H9 (cell line): ENCODE measurements around the gene SRPK2. TPM values are rescaled to one million over a fixed set of nuclear protein-coding genes. Genes with fewer than 3 reads are reported as not detected.
"Not testable (repeated sequence)": the region's sequence is repeated elsewhere in the genome, so short reads cannot be mapped to it uniquely, and the experiment has no call there.

ENCODE experiments used
- DNase-seq: peaks from one replicate; pipeline ENCODE4 v3.0.0-alpha.2; 2017
- H2AFZ ChIP-seq: one replicate; pipeline ENCODE4 v1.6.1; 2013; ENCODE audit warnings: mild to moderate bottlenecking, low read length, control low read depth, moderate library complexity
- H2AK5ac ChIP-seq: 2 replicates; pipeline ENCODE4 v1.6.1; 2013; ENCODE audit warnings: low read length, control low read depth, mixed read lengths; ENCODE audit not compliant: insufficient read length
- H2BK120ac ChIP-seq: one replicate; pipeline ENCODE4 v1.6.1; 2013; ENCODE audit warnings: low read depth, mild to moderate bottlenecking, low read length, control low read depth, inconsistent platforms; ENCODE audit not compliant: poor library complexity, severe bottlenecking
- H2BK12ac ChIP-seq: 2 replicates; pipeline ENCODE4 v1.6.1; 2013; ENCODE audit warnings: low read length, control low read depth, mixed read lengths, low read depth; ENCODE audit not compliant: insufficient read length
- H2BK15ac ChIP-seq: 2 replicates; pipeline ENCODE4 v1.6.1; 2013; ENCODE audit warnings: low read depth, low read length, control low read depth
- H2BK20ac ChIP-seq: one replicate; pipeline ENCODE4 v1.6.1; 2013; ENCODE audit warnings: low read depth, mild to moderate bottlenecking, low read length, control low read depth, inconsistent platforms; ENCODE audit not compliant: poor library complexity, severe bottlenecking
- H2BK5ac ChIP-seq: 2 replicates; pipeline ENCODE4 v1.6.1; 2013; ENCODE audit warnings: low read length, control low read depth, mixed read lengths; ENCODE audit not compliant: insufficient read length
- H3K14ac ChIP-seq: 2 replicates; pipeline ENCODE4 v1.6.1; 2013; ENCODE audit warnings: low read length, control low read depth; ENCODE audit not compliant: insufficient read depth
- H3K18ac ChIP-seq: 2 replicates; pipeline ENCODE4 v1.6.1; 2013; ENCODE audit warnings: low read depth, mild to moderate bottlenecking, mixed read lengths, low read length, control low read depth; ENCODE audit not compliant: insufficient read length
- H3K23ac ChIP-seq: 2 replicates; pipeline ENCODE4 v1.6.1; 2013; ENCODE audit warnings: low read length, control low read depth, mixed read lengths, low read depth; ENCODE audit not compliant: insufficient read length
- H3K23me2 ChIP-seq: 2 replicates; pipeline ENCODE4 v1.6.1; 2013; ENCODE audit warnings: low read depth, mild to moderate bottlenecking, mixed read lengths, low read length, control low read depth; ENCODE audit not compliant: insufficient read length, poor library complexity, severe bottlenecking
- H3K27ac ChIP-seq: 2 replicates; pipeline ENCODE4 v1.5.1; 2013; ENCODE audit warnings: low read length, control low read depth, mixed read lengths, low read depth; ENCODE audit not compliant: insufficient read length
- H3K27me3 ChIP-seq: 2 replicates; pipeline ENCODE4 v1.6.1; 2013; ENCODE audit warnings: low read length, control low read depth, inconsistent platforms; ENCODE audit not compliant: insufficient read depth
- H3K4ac ChIP-seq: 2 replicates; pipeline ENCODE4 v1.6.1; 2013; ENCODE audit warnings: low read depth, mild to moderate bottlenecking, control low read depth, inconsistent platforms, low read length, moderate library complexity
- H3K4me1 ChIP-seq: 2 replicates; pipeline ENCODE4 v1.6.1; 2013; ENCODE audit warnings: low read length, control low read depth, inconsistent platforms; ENCODE audit not compliant: insufficient read depth
- H3K4me2 ChIP-seq: 2 replicates; pipeline ENCODE4 v1.6.1; 2013; ENCODE audit warnings: low read length, control low read depth, mixed read lengths; ENCODE audit not compliant: insufficient read length, insufficient read depth
- H3K56ac ChIP-seq: 2 replicates; pipeline ENCODE4 v1.6.1; 2013; ENCODE audit warnings: low read depth, mild to moderate bottlenecking, mixed read lengths, low read length, control low read depth; ENCODE audit not compliant: insufficient read length
- H3K79me1 ChIP-seq: 2 replicates; pipeline ENCODE4 v1.6.1; 2013; ENCODE audit warnings: low read depth, mild to moderate bottlenecking, moderate library complexity, low read length, control low read depth, inconsistent platforms; ENCODE audit not compliant: insufficient read depth, poor library complexity, severe bottlenecking
- H3K79me2 ChIP-seq: 2 replicates; pipeline ENCODE4 v1.6.1; 2013; ENCODE audit warnings: low read length, control low read depth, inconsistent platforms; ENCODE audit not compliant: insufficient read depth
- H3K9ac ChIP-seq: 2 replicates; pipeline ENCODE4 v1.6.1; 2013; ENCODE audit warnings: low read length, control low read depth, mixed read lengths; ENCODE audit not compliant: insufficient read length; ENCODE audit errors: extremely low read depth
- H3K9me3 ChIP-seq: one replicate; pipeline ENCODE4 v1.6.1; 2013; ENCODE audit warnings: low read depth, low read length, inconsistent platforms; ENCODE audit not compliant: control insufficient read depth
- H3T11ph ChIP-seq: one replicate; pipeline ENCODE4 v1.6.1; 2013; ENCODE audit warnings: mild to moderate bottlenecking, low read length, control low read depth, inconsistent platforms
- H4K20me1 ChIP-seq: one replicate; pipeline ENCODE4 v1.6.1; 2013; ENCODE audit not compliant: control insufficient read depth, insufficient read length, insufficient read depth
- H4K5ac ChIP-seq: 2 replicates; pipeline ENCODE4 v1.6.1; 2013; ENCODE audit warnings: low read depth, mild to moderate bottlenecking, mixed read lengths, low read length, control low read depth; ENCODE audit not compliant: insufficient read length
- H4K8ac ChIP-seq: replicated peaks from 2 replicates; pipeline ENCODE4 v1.6.1; 2013; ENCODE audit warnings: low read length, control low read depth, mixed read lengths, low read depth; ENCODE audit not compliant: insufficient read length
- H4K91ac ChIP-seq: 2 replicates; pipeline ENCODE4 v1.6.1; 2013; ENCODE audit warnings: low read depth, mild to moderate bottlenecking, moderate library complexity, mixed read lengths, low read length, control low read depth; ENCODE audit not compliant: insufficient read length
- H3K27ac Mint-ChIP-seq, 3 experiments: 2 replicates in 2 of 3; 3 replicates in 1 of 3; pipeline ENCODE4 v1.8.0; 2020 to 2021; ENCODE audit warnings: mixed read lengths in 3 of 3, mild to moderate bottlenecking in 1 of 3, moderate library complexity in 1 of 3
- H3K27me3 Mint-ChIP-seq: 2 replicates; pipeline ENCODE4 v1.8.0; 2021; ENCODE audit warnings: low read depth, mild to moderate bottlenecking, moderate library complexity, mixed read lengths
- H3K36me3 Mint-ChIP-seq, 3 experiments: 2 replicates in 2 of 3; 3 replicates in 1 of 3; pipeline ENCODE4 v1.8.0; 2020 to 2021; ENCODE audit warnings: low read depth in 3 of 3, mixed read lengths in 3 of 3; ENCODE audit not compliant: insufficient read depth in 1 of 3
- H3K4me1 Mint-ChIP-seq, 2 experiments: 2 replicates each; pipeline ENCODE4 v1.8.0; 2020; ENCODE audit warnings: mixed read lengths in 2 of 2
- H3K4me3 Mint-ChIP-seq, 2 experiments: 2 replicates in 1 of 2; 3 replicates in 1 of 2; pipeline ENCODE4 v1.8.0; 2020 to 2021; ENCODE audit warnings: mild to moderate bottlenecking in 2 of 2, mixed read lengths in 2 of 2, moderate library complexity in 1 of 2
- H3K9me3 Mint-ChIP-seq, 2 experiments: 2 replicates in 1 of 2; 3 replicates in 1 of 2; pipeline ENCODE4 v1.8.0; 2020; ENCODE audit warnings: mild to moderate bottlenecking in 2 of 2, mixed read lengths in 2 of 2, moderate library complexity in 1 of 2
- WGBS: extraction: QIAGEN DNeasy Blood & Tissue Kit; methylation state at CpG from one replicate; pipeline ENCODE4 v1.1.7; 2013; ENCODE audit warnings: missing lambda C conversion rate, low lambda C conversion rate, mixed read lengths; ENCODE audit not compliant: insufficient read length; ENCODE audit errors: extremely low coverage; 5-methylcytosine and 5-hydroxymethylcytosine counted together
- total RNA-seq: library from RNA; stranded (reverse); gene quantifications from 2 replicates; pipeline ENCODE4 v1.2.1, GENCODE V29; 2021
- TF ChIP-seq, protein P1 (sequence below): fragments of 200-600 bp; sonication (generic); conservative IDR thresholded peaks from 3 replicates; pipeline ENCODE4 v1.8.0; 2021; ENCODE audit warnings: antibody characterized with exemption, mild to moderate bottlenecking

Gene SRPK2
- total RNA-seq, 1 experiment from 2014 or later, result 41.1 TPM

DNA sequence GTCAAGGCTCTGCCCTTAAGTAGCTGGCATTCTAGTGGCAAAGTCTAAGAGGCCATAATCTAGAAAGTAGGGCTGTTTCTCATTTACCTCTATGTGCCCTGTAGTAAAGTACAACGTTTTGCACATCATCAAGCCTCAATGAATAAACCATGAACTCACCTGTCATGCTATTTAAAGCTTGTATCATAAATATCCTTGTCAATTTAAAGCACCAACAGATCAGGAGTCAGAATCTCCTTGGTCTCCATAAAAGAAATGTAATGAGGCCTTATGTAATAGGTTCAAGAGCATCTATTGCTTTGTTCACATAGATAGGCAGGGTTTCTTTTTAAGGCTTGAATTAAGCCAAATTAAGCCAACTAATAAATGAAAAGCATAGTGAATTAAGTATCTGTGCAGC is 192.8 kb downstream of the SRPK2 start:
- TF ChIP-seq, protein P1, sequence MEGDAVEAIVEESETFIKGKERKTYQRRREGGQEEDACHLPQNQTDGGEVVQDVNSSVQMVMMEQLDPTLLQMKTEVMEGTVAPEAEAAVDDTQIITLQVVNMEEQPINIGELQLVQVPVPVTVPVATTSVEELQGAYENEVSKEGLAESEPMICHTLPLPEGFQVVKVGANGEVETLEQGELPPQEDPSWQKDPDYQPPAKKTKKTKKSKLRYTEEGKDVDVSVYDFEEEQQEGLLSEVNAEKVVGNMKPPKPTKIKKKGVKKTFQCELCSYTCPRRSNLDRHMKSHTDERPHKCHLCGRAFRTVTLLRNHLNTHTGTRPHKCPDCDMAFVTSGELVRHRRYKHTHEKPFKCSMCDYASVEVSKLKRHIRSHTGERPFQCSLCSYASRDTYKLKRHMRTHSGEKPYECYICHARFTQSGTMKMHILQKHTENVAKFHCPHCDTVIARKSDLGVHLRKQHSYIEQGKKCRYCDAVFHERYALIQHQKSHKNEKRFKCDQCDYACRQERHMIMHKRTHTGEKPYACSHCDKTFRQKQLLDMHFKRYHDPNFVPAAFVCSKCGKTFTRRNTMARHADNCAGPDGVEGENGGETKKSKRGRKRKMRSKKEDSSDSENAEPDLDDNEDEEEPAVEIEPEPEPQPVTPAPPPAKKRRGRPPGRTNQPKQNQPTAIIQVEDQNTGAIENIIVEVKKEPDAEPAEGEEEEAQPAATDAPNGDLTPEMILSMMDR, result no peak
- Mint-ChIP-seq H3K27me3 (no peaks in the 10 kb centered on the region), H3K4me1 (peaks cover 3 to 4% of the 10 kb centered on the region in 2 experiments; a peak in 2 of 4 replicates), H3K27ac (no peak overlapping the region), H3K4me3 (no peak overlapping the region), H3K36me3 (peaks cover 0 to 3% (median 0%) of the 10 kb centered on the region in 3 experiments; a peak in 2 of 7 replicates), H3K9me3 (no peaks in the 10 kb centered on the region)
- Histone ChIP-seq H2BK15ac (no peak overlapping the region), H3K4me2 (no peak overlapping the region), H3K4ac (no peak overlapping the region), H2BK5ac (no peak overlapping the region), H4K8ac (no peak overlapping the region), H2BK20ac (no peak overlapping the region), H3K27me3 (no peaks in the 10 kb centered on the region), H3K14ac (no peak overlapping the region), H3K4me1 (no peaks in the 10 kb centered on the region), H3K9me3 (no peaks in the 10 kb centered on the region), H3K79me2 (no peaks in the 10 kb centered on the region), H2AFZ (no peak overlapping the region), H3K23me2 (no peaks in the 10 kb centered on the region), H3K56ac (no peak overlapping the region), H4K20me1 (no peaks in the 10 kb centered on the region), H3T11ph (no peak overlapping the region), H3K23ac (no peak overlapping the region), H4K5ac (no peak overlapping the region), H3K18ac (no peak overlapping the region), H3K27ac (no peak overlapping the region), H2BK120ac (no peak overlapping the region), H4K91ac (no peak overlapping the region), H3K79me1 (no peaks in the 10 kb centered on the region), H3K9ac (no peak overlapping the region), H2BK12ac (no peak overlapping the region), H2AK5ac (no peak overlapping the region)
- no CpG with 5 or more reads among the region's 1 CpG for WGBS
- DNase-seq, result no peak

DNA sequence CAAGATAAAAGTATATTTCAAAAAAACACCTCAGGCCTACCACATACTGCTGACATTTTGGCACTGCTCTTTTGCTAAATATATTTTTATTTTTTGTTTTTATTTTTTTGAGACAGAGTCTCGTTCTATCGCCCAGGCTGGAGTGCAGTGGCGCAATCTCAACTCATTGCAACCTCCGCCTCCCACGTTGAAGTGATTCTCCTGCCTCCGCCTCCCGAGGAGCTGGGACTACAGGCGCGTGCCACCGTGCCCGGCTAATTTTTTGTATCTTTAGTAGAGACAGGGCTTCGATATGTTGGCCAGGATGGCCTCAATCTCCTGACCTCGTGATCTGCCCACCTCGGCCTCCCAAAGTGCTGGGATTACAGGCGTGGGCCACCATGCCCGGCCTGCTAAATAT is 193.8 kb downstream of the SRPK2 start:
- not testable (repeated sequence) for H2BK120ac ChIP-seq, H3K14ac ChIP-seq, H3K4me3 Mint-ChIP-seq, DNase-seq, H2BK20ac ChIP-seq, H3K36me3 Mint-ChIP-seq, H3K9ac ChIP-seq, H3K9me3 Mint-ChIP-seq, H3T11ph ChIP-seq, H2BK5ac ChIP-seq, H3K27ac Mint-ChIP-seq, H4K91ac ChIP-seq, H3K23me2 ChIP-seq, H2BK12ac ChIP-seq, H3K4me2 ChIP-seq, H3K56ac ChIP-seq, H2AK5ac ChIP-seq, H3K27me3 Mint-ChIP-seq, H3K27me3 ChIP-seq, H3K9me3 ChIP-seq, H4K5ac ChIP-seq, H3K79me1 ChIP-seq, H3K4ac ChIP-seq, H3K18ac ChIP-seq, H2BK15ac ChIP-seq, H3K4me1 Mint-ChIP-seq, H4K20me1 ChIP-seq, H3K27ac ChIP-seq, H4K8ac ChIP-seq, H3K4me1 ChIP-seq, H3K79me2 ChIP-seq, H3K23ac ChIP-seq, H2AFZ ChIP-seq
- no CpG with 5 or more reads among the region's 16 CpGs for WGBS
